ENCODE data around the gene CILP2.

The CILP2 gene

GRCh38 chr19:19498255-19498991 lies 39.6 kb upstream of the CILP2 start:
- H3K9me3 ChIP-seq (ENCODE audit: control insufficient read depth in 2 of 2, low read length in 2 of 2): no peaks in the 10 kb centered on the region
- no peak overlapping the region for H3K27ac ChIP-seq (ENCODE audit: low read depth in 2 of 2, low read length in 2 of 2)
- H3K36me3 ChIP-seq (ENCODE audit: control insufficient read depth in 2 of 2, insufficient read depth in 2 of 2, low read length in 2 of 2): peaks cover 78 to 85% of the 10 kb centered on the region in 2 donors
- no peak overlapping the region for H3K4me3 ChIP-seq (ENCODE audit: low read length in 2 of 2)
- H3K4me1 ChIP-seq (ENCODE audit: control insufficient read depth in 2 of 2, insufficient read depth in 2 of 2, low read length in 2 of 2): no peaks in the 10 kb centered on the region
- no peaks in the 10 kb centered on the region for H3K27me3 ChIP-seq (ENCODE audit: control insufficient read depth in 2 of 2, insufficient read depth in 2 of 2, low read length in 2 of 2)
- H3K9ac ChIP-seq (ENCODE audit: low read depth in 1 of 2, low read length in 2 of 2): no peak overlapping the region

DNA sequence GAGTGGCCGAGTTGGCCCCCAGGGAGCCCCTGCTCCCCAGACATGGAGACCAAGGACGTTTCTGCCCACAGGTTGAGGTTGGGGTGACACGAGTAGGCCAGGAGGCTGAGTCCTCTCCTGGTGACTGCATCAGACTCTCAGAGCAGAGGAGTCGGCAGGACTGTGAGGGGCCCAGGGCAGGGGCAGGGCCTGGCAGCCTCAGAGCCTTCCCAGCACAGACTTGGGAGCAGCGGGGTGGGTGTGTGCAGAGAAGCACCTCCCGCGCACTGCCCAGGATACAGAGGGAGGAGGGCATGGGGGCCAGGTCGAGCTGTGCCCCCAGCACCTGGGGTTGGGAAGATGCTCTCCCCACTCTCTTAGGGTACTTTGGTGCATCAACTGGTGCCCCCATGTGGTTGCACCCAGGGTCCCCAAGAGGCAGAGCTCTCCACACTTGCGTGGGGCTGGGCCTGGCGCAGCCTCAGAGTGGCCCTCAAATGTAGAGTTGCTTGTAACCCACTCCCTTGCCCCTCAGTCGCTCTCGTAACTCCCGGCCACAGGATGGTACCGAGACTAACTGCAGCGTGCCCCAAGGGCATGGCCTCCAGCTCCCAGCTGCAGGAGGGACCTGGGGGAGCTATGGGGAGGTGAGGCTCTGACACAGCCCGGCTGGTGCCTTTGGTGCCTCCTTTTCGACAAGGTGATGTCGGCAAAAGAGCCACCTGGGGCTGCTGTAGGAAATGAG lies 38.6 kb upstream of the CILP2 start:
- no peaks in the 10 kb centered on the region for H3K27me3 ChIP-seq (ENCODE audit: control insufficient read depth in 2 of 2, insufficient read depth in 2 of 2, low read length in 2 of 2)

DNA sequence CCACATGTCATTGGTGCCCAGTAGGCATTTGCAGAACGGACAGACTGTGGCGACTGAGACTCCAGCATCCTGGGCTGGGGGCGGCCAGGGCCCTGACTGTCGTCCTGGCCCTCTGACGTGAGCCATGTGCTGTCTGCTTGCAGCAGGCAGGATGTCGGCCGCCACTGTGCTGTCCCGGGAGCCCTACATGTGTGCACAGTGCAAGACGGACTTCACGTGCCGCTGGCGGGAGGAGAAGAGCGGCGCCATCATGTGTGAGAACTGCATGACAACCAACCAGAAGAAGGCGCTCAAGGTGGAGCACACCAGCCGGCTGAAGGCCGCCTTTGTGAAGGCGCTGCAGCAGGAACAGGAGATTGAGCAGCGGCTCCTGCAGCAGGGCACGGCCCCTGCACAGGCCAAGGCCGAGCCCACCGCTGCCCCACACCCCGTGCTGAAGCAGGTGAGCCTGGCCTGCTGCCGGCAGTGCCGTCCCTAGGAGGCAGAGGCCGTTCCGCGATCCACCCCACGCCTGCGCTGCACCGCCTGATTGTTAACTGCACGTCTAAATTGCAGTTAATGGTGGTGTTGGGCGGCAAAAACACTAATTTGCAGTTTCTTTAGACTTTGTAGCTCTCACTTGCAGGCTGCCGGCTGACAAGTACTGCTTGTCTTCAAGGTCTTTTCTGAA lies 37.0 kb upstream of the CILP2 start:
- no peak overlapping the region for H3K9ac ChIP-seq (ENCODE audit: low read depth in 1 of 2, low read length in 2 of 2)
- no peaks in the 10 kb centered on the region for H3K9me3 ChIP-seq (ENCODE audit: control insufficient read depth in 2 of 2, low read length in 2 of 2)
- H3K27me3 ChIP-seq (ENCODE audit: control insufficient read depth in 2 of 2, insufficient read depth in 2 of 2, low read length in 2 of 2): no peaks in the 10 kb centered on the region
- no peak overlapping the region for H3K27ac ChIP-seq (ENCODE audit: low read depth in 2 of 2, low read length in 2 of 2)
- H3K4me3 ChIP-seq (ENCODE audit: low read length in 2 of 2): no peak overlapping the region
- H3K4me1 ChIP-seq (ENCODE audit: control insufficient read depth in 2 of 2, insufficient read depth in 2 of 2, low read length in 2 of 2): no peaks in the 10 kb centered on the region
- peaks cover 76 to 88% of the 10 kb centered on the region in 2 donors for H3K36me3 ChIP-seq (ENCODE audit: control insufficient read depth in 2 of 2, insufficient read depth in 2 of 2, low read length in 2 of 2)

More for the DNA sequence above, 38.6 kb upstream of the CILP2 start:
- Histone ChIP-seq H3K27ac (ENCODE audit: low read depth in 2 of 2, low read length in 2 of 2) (no peak overlapping the region), H3K36me3 (ENCODE audit: control insufficient read depth in 2 of 2, insufficient read depth in 2 of 2, low read length in 2 of 2) (peaks cover 75 to 87% of the 10 kb centered on the region in 2 donors), H3K9ac (ENCODE audit: low read depth in 1 of 2, low read length in 2 of 2) (no peak overlapping the region), H3K4me1 (ENCODE audit: control insufficient read depth in 2 of 2, insufficient read depth in 2 of 2, low read length in 2 of 2) (no peaks in the 10 kb centered on the region), H3K4me3 (ENCODE audit: low read length in 2 of 2) (no peak overlapping the region), H3K9me3 (ENCODE audit: control insufficient read depth in 2 of 2, low read length in 2 of 2) (no peaks in the 10 kb centered on the region)

DNA sequence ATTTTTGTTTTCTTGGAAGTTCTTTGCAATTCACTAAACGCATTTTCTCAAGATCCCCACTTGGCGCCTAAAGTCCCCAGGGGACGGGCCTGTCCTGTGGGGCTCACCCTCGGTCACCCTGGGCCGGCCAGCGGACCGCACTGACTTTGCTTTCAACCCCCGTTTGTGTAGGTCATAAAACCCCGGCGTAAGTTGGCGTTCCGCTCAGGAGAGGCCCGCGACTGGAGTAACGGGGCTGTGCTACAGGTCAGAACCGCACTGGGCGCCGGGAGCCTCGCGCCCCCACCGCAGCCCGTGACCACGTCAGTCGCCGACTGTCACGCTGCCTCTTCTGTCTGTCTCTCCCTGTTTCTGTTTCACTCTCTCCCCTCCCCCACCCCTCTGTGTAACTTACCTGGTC lies 36.3 kb upstream of the CILP2 start:
- Histone ChIP-seq H3K36me3 (ENCODE audit: control insufficient read depth in 2 of 2, insufficient read depth in 2 of 2, low read length in 2 of 2) (peaks cover 74 to 86% of the 10 kb centered on the region in 2 donors), H3K27ac (ENCODE audit: low read depth in 2 of 2, low read length in 2 of 2) (no peak overlapping the region)

GRCh38 chr19:19502281-19502680 lies 35.8 kb upstream of the CILP2 start:
- Histone ChIP-seq H3K4me3 (ENCODE audit: low read length in 2 of 2) (no peak overlapping the region), H3K36me3 (ENCODE audit: control insufficient read depth in 2 of 2, insufficient read depth in 2 of 2, low read length in 2 of 2) (peaks cover 73 to 87% of the 10 kb centered on the region in 2 donors), H3K27me3 (ENCODE audit: control insufficient read depth in 2 of 2, insufficient read depth in 2 of 2, low read length in 2 of 2) (no peaks in the 10 kb centered on the region), H3K4me1 (ENCODE audit: control insufficient read depth in 2 of 2, insufficient read depth in 2 of 2, low read length in 2 of 2) (no peaks in the 10 kb centered on the region), H3K27ac (ENCODE audit: low read depth in 2 of 2, low read length in 2 of 2) (no peak overlapping the region), H3K9ac (ENCODE audit: low read depth in 1 of 2, low read length in 2 of 2) (no peak overlapping the region), H3K9me3 (ENCODE audit: control insufficient read depth in 2 of 2, low read length in 2 of 2) (no peaks in the 10 kb centered on the region)

More for the DNA sequence above, 36.3 kb upstream of the CILP2 start:
- H3K27me3 ChIP-seq (ENCODE audit: control insufficient read depth in 2 of 2, insufficient read depth in 2 of 2, low read length in 2 of 2): no peaks in the 10 kb centered on the region
- no peaks in the 10 kb centered on the region for H3K4me1 ChIP-seq (ENCODE audit: control insufficient read depth in 2 of 2, insufficient read depth in 2 of 2, low read length in 2 of 2)
- H3K4me3 ChIP-seq (ENCODE audit: low read length in 2 of 2): no peak overlapping the region
- no peak overlapping the region for H3K9ac ChIP-seq (ENCODE audit: low read depth in 1 of 2, low read length in 2 of 2)
- no peaks in the 10 kb centered on the region for H3K9me3 ChIP-seq (ENCODE audit: control insufficient read depth in 2 of 2, low read length in 2 of 2)

- H3K27me3 ChIP-seq (ENCODE audit: control insufficient read depth in 2 of 2, insufficient read depth in 2 of 2, low read length in 2 of 2): no peaks in the 10 kb centered on the region
- peaks cover 70 to 82% of the 10 kb centered on the region in 2 donors for H3K36me3 ChIP-seq (ENCODE audit: control insufficient read depth in 2 of 2, insufficient read depth in 2 of 2, low read length in 2 of 2)
- H3K27ac ChIP-seq (ENCODE audit: low read depth in 2 of 2, low read length in 2 of 2): no peak overlapping the region
Observed at GRCh38 chr19:19502808-19503602, 35.1 kb upstream of the CILP2 start.

GRCh38 chr19:19504754-19505668 lies 33.1 kb upstream of the CILP2 start:
- Histone ChIP-seq H3K27me3 (ENCODE audit: control insufficient read depth in 2 of 2, insufficient read depth in 2 of 2, low read length in 2 of 2) (no peaks in the 10 kb centered on the region), H3K4me1 (ENCODE audit: control insufficient read depth in 2 of 2, insufficient read depth in 2 of 2, low read length in 2 of 2) (no peaks in the 10 kb centered on the region), H3K27ac (ENCODE audit: low read depth in 2 of 2, low read length in 2 of 2) (no peak overlapping the region), H3K9ac (ENCODE audit: low read depth in 1 of 2, low read length in 2 of 2) (no peak overlapping the region), H3K9me3 (ENCODE audit: control insufficient read depth in 2 of 2, low read length in 2 of 2) (no peaks in the 10 kb centered on the region), H3K36me3 (ENCODE audit: control insufficient read depth in 2 of 2, insufficient read depth in 2 of 2, low read length in 2 of 2) (peaks cover 54 to 62% of the 10 kb centered on the region in 2 donors), H3K4me3 (ENCODE audit: low read length in 2 of 2) (no peak overlapping the region)

More at GRCh38 chr19:19502808-19503602, 35.1 kb upstream of the CILP2 start:
- Histone ChIP-seq H3K4me1 (ENCODE audit: control insufficient read depth in 2 of 2, insufficient read depth in 2 of 2, low read length in 2 of 2) (no peaks in the 10 kb centered on the region), H3K4me3 (ENCODE audit: low read length in 2 of 2) (no peak overlapping the region), H3K9me3 (ENCODE audit: control insufficient read depth in 2 of 2, low read length in 2 of 2) (no peaks in the 10 kb centered on the region), H3K9ac (ENCODE audit: low read depth in 1 of 2, low read length in 2 of 2) (no peak overlapping the region)

DNA sequence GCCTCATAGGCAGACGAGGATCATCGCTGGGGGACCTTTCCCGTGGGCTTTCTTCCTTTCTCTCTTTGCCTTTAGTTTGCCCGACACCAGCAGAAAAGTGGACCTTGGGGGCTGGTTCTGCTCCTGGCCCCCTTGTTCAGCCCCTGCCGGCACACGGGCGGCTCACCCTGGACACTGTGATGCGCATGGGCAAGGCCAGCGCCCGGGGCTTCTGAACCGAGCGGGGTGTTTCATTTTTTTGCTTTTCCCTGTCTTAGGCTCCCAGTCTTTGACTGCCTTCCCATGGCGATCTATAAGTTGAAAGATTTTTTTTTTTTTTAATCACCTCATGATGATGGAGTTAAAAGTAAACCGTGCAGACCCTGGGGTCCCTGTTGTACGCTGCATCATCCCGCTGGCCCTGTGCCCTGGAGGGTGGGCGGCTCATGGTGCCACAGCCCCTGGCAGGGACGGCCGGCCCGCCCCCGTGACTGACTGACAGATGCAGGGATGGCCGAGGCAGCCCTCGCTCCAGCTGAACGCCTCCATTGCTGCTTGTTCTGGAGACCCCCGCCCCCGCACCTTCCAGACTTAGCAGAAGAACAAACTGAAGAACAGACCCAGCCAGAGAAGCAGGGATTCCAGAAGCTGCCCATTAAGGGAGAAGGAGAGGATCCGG lies 32.3 kb upstream of the CILP2 start:
- Histone ChIP-seq H3K36me3 (ENCODE audit: control insufficient read depth in 2 of 2, insufficient read depth in 2 of 2, low read length in 2 of 2) (peaks cover 48 to 55% of the 10 kb centered on the region in 2 donors), H3K27ac (ENCODE audit: low read depth in 2 of 2, low read length in 2 of 2) (no peak overlapping the region), H3K4me1 (ENCODE audit: control insufficient read depth in 2 of 2, insufficient read depth in 2 of 2, low read length in 2 of 2) (no peaks in the 10 kb centered on the region), H3K9me3 (ENCODE audit: control insufficient read depth in 2 of 2, low read length in 2 of 2) (no peaks in the 10 kb centered on the region), H3K9ac (ENCODE audit: low read depth in 1 of 2, low read length in 2 of 2) (no peak overlapping the region), H3K4me3 (ENCODE audit: low read length in 2 of 2) (no peak overlapping the region), H3K27me3 (ENCODE audit: control insufficient read depth in 2 of 2, insufficient read depth in 2 of 2, low read length in 2 of 2) (no peaks in the 10 kb centered on the region)

DNA sequence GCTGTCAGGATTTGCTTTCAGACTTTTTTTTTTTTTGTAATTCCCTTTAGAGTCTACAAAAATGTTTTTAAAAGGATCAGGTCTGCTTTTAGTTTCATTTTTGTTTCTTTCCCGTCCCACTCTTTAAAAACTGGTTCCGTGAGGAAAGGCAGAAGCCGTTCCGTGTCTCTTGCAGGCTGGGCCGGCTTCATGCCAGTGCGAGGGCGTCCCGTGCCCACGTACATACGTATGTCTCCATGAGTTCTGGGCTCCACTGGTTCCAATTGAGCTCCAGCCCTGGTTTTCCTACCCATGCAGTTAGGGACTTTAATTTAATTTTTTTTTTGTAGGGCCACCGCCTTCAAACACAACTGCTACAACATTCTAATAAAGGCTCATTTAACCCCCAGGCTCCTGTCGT lies 31.5 kb upstream of the CILP2 start:
- Histone ChIP-seq H3K4me3 (ENCODE audit: low read length in 2 of 2) (no peak overlapping the region), H3K9me3 (ENCODE audit: control insufficient read depth in 2 of 2, low read length in 2 of 2) (no peaks in the 10 kb centered on the region), H3K27ac (ENCODE audit: low read depth in 2 of 2, low read length in 2 of 2) (no peak overlapping the region), H3K4me1 (ENCODE audit: control insufficient read depth in 2 of 2, insufficient read depth in 2 of 2, low read length in 2 of 2) (no peaks in the 10 kb centered on the region), H3K27me3 (ENCODE audit: control insufficient read depth in 2 of 2, insufficient read depth in 2 of 2, low read length in 2 of 2) (no peaks in the 10 kb centered on the region), H3K36me3 (ENCODE audit: control insufficient read depth in 2 of 2, insufficient read depth in 2 of 2, low read length in 2 of 2) (peaks cover 40 to 47% of the 10 kb centered on the region in 2 donors), H3K9ac (ENCODE audit: low read depth in 1 of 2, low read length in 2 of 2) (no peak overlapping the region)
